T-helper 2 cell treated with Interferon-gamma antibody and Interleukin-4, amounts not matched to agents 5 μg/mL and 100 μg/mL, for 36 hours (primary cell): ENCODE results near the gene RND3.

Experiments
- DNase-seq: peaks from one replicate; pipeline ENCODE4 v3.0.0; 2021; ENCODE audit warnings: low spot score
- H3K27ac Mint-ChIP-seq: one replicate; pipeline ENCODE4 v1.8.0; 2021; ENCODE audit warnings: mild to moderate bottlenecking, mixed read lengths
- H3K27me3 Mint-ChIP-seq: one replicate; pipeline ENCODE4 v1.8.0; 2021; ENCODE audit warnings: low read depth, mixed read lengths
- H3K36me3 Mint-ChIP-seq: one replicate; pipeline ENCODE4 v1.8.0; 2021; ENCODE audit warnings: low read depth, mixed read lengths
- H3K4me1 Mint-ChIP-seq: one replicate; pipeline ENCODE4 v1.8.0; 2021; ENCODE audit warnings: low read depth, mixed read lengths
- H3K4me3 Mint-ChIP-seq: one replicate; pipeline ENCODE4 v1.8.0; 2022; ENCODE audit warnings: mild to moderate bottlenecking, moderate library complexity, mixed read lengths
- H3K9me3 Mint-ChIP-seq: one replicate; pipeline ENCODE4 v1.8.0; 2021; ENCODE audit warnings: mixed read lengths

RND3 gene

GRCh38 chr2:150475479-150476250 lies 11.8 kb downstream of the RND3 start:
- Mint-ChIP-seq H3K4me3 (no peak overlapping the region), H3K9me3 (no peaks in the 10 kb centered on the region), H3K27me3 (no peaks in the 10 kb centered on the region), H3K4me1 (no peaks in the 10 kb centered on the region), H3K27ac (no peak overlapping the region), H3K36me3 (no peaks in the 10 kb centered on the region)
- no peak for DNase-seq

- Mint-ChIP-seq H3K4me3 (no peak overlapping the region), H3K27me3 (no peaks in the 10 kb centered on the region), H3K4me1 (no peaks in the 10 kb centered on the region), H3K9me3 (no peaks in the 10 kb centered on the region), H3K27ac (no peak overlapping the region), H3K36me3 (no peaks in the 10 kb centered on the region)
- DNase-seq, result no peak
Observed at GRCh38 chr2:150474326-150475074, 13.0 kb downstream of the RND3 start.

- DNase-seq, result no peak
- no peaks in the 10 kb centered on the region for H3K9me3 Mint-ChIP-seq
Observed at GRCh38 chr2:150473767-150474166, 13.7 kb downstream of the RND3 start.

GRCh38 chr2:150472511-150472899 lies 15.0 kb downstream of the RND3 start:
- no peak for DNase-seq
- no peak overlapping the region for H3K4me3 Mint-ChIP-seq
- H3K27ac Mint-ChIP-seq, result no peak overlapping the region
- no peaks in the 10 kb centered on the region for H3K36me3 Mint-ChIP-seq
- no peaks in the 10 kb centered on the region for H3K9me3 Mint-ChIP-seq
- H3K4me1 Mint-ChIP-seq, result no peaks in the 10 kb centered on the region
- peaks cover 1% of the 10 kb centered on the region for H3K27me3 Mint-ChIP-seq

More at GRCh38 chr2:150473767-150474166, 13.7 kb downstream of the RND3 start:
- H3K36me3 Mint-ChIP-seq, result no peaks in the 10 kb centered on the region
- no peaks in the 10 kb centered on the region for H3K27me3 Mint-ChIP-seq
- H3K27ac Mint-ChIP-seq, result no peak overlapping the region
- no peak overlapping the region for H3K4me3 Mint-ChIP-seq
- H3K4me1 Mint-ChIP-seq, result no peaks in the 10 kb centered on the region

- no peaks in the 10 kb centered on the region for H3K9me3 Mint-ChIP-seq
- H3K27me3 Mint-ChIP-seq, result peaks cover 2% of the 10 kb centered on the region
Observed at GRCh38 chr2:150471813-150472510, 15.5 kb downstream of the RND3 start.

GRCh38 chr2:150470435-150470834 lies 17.0 kb downstream of the RND3 start:
- Mint-ChIP-seq H3K27ac (no peak overlapping the region), H3K27me3 (peaks cover 2% of the 10 kb centered on the region), H3K9me3 (no peaks in the 10 kb centered on the region), H3K4me1 (no peaks in the 10 kb centered on the region), H3K36me3 (no peaks in the 10 kb centered on the region), H3K4me3 (no peak overlapping the region)
- DNase-seq, result no peak

More at GRCh38 chr2:150471813-150472510, 15.5 kb downstream of the RND3 start:
- no peak for DNase-seq
- H3K4me1 Mint-ChIP-seq, result no peaks in the 10 kb centered on the region
- H3K4me3 Mint-ChIP-seq, result no peak overlapping the region
- no peak overlapping the region for H3K27ac Mint-ChIP-seq
- no peaks in the 10 kb centered on the region for H3K36me3 Mint-ChIP-seq

GRCh38 chr2:150469706-150470274 lies 17.7 kb downstream of the RND3 start:
- DNase-seq, result no peak
- no peaks in the 10 kb centered on the region for H3K4me1 Mint-ChIP-seq
- H3K4me3 Mint-ChIP-seq, result no peak overlapping the region
- peaks cover 2% of the 10 kb centered on the region for H3K27me3 Mint-ChIP-seq
- H3K36me3 Mint-ChIP-seq, result no peaks in the 10 kb centered on the region
- H3K9me3 Mint-ChIP-seq, result no peaks in the 10 kb centered on the region
- no peak overlapping the region for H3K27ac Mint-ChIP-seq

- Mint-ChIP-seq H3K4me1 (no peaks in the 10 kb centered on the region), H3K27ac (no peak overlapping the region), H3K9me3 (no peaks in the 10 kb centered on the region), H3K4me3 (no peak overlapping the region), H3K27me3 (peaks cover 2% of the 10 kb centered on the region), H3K36me3 (no peaks in the 10 kb centered on the region)
- DNase-seq, result no peak
Observed at GRCh38 chr2:150468350-150468960, 19.0 kb downstream of the RND3 start.

GRCh38 chr2:150467621-150467963 lies 19.9 kb downstream of the RND3 start:
- no peaks in the 10 kb centered on the region for H3K36me3 Mint-ChIP-seq
- no peak overlapping the region for H3K4me3 Mint-ChIP-seq
- no peaks in the 10 kb centered on the region for H3K9me3 Mint-ChIP-seq
- no peak for DNase-seq
- H3K4me1 Mint-ChIP-seq, result no peaks in the 10 kb centered on the region
- no peak overlapping the region for H3K27ac Mint-ChIP-seq
- H3K27me3 Mint-ChIP-seq, result peaks cover 2% of the 10 kb centered on the region

- H3K4me1 Mint-ChIP-seq, result no peaks in the 10 kb centered on the region
- H3K27ac Mint-ChIP-seq, result no peak overlapping the region
- H3K4me3 Mint-ChIP-seq, result no peak overlapping the region
- no peaks in the 10 kb centered on the region for H3K36me3 Mint-ChIP-seq
- DNase-seq, result no peak
- H3K27me3 Mint-ChIP-seq, result peaks cover 2% of the 10 kb centered on the region
- no peaks in the 10 kb centered on the region for H3K9me3 Mint-ChIP-seq
Observed at GRCh38 chr2:150466741-150467620, 20.5 kb downstream of the RND3 start.

- DNase-seq, result no peak
- Mint-ChIP-seq H3K9me3 (no peaks in the 10 kb centered on the region), H3K36me3 (no peaks in the 10 kb centered on the region)
Observed at GRCh38 chr2:150465703-150466569, 21.5 kb downstream of the RND3 start.

GRCh38 chr2:150464986-150465385 lies 22.5 kb downstream of the RND3 start:
- no peak overlapping the region for H3K4me3 Mint-ChIP-seq
- no peaks in the 10 kb centered on the region for H3K9me3 Mint-ChIP-seq
- peaks cover 2% of the 10 kb centered on the region for H3K27me3 Mint-ChIP-seq
- H3K36me3 Mint-ChIP-seq, result no peaks in the 10 kb centered on the region
- DNase-seq, result no peak
- H3K27ac Mint-ChIP-seq, result no peak overlapping the region
- H3K4me1 Mint-ChIP-seq, result no peaks in the 10 kb centered on the region

More at GRCh38 chr2:150465703-150466569, 21.5 kb downstream of the RND3 start:
- Mint-ChIP-seq H3K4me1 (no peaks in the 10 kb centered on the region), H3K4me3 (no peak overlapping the region), H3K27ac (no peak overlapping the region), H3K27me3 (peaks cover 2% of the 10 kb centered on the region)
